GM12801 (cell line): ENCODE results near the gene MYH10.

Source experiments
- TF ChIP-seq, protein P1 (sequence below): IDR thresholded peaks from one replicate; pipeline ENCODE4 v1.5.1; 2011; ENCODE audit warnings: control low read depth; ENCODE audit not compliant: insufficient read length; ENCODE audit errors: extremely low read depth

The MYH10 gene

DNA sequence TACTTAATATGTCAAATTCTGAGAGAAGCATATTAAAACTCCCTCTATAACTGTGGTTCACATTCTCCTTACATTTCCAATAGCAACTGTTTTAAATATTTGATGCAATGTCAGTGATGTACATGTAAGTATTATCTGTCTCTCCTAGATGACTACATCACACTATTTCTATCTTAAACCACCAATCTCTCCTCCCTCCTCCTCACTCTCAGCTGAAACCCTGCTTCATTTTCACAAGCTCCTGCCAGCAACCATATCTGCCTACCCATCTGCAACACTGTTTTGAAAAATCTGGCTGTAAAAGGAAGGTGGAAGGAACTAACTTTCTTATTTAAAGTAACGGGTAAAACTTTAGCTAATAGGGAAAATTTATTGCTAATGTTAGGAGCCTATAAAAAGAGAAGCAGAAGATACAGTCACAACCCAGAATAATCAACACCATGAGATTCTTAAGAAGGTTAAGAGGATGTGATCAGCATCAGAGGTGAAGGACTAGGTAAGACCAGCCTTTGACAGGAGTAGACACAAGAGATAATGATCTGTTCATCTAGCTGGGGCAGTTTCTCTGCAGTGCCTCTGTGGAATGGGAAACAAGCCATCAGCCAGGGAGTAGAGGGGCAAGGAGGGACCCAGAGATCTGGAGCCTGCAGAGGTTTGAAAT lies 31.0 kb downstream of the MYH10 start:
- TF ChIP-seq, protein P1, sequence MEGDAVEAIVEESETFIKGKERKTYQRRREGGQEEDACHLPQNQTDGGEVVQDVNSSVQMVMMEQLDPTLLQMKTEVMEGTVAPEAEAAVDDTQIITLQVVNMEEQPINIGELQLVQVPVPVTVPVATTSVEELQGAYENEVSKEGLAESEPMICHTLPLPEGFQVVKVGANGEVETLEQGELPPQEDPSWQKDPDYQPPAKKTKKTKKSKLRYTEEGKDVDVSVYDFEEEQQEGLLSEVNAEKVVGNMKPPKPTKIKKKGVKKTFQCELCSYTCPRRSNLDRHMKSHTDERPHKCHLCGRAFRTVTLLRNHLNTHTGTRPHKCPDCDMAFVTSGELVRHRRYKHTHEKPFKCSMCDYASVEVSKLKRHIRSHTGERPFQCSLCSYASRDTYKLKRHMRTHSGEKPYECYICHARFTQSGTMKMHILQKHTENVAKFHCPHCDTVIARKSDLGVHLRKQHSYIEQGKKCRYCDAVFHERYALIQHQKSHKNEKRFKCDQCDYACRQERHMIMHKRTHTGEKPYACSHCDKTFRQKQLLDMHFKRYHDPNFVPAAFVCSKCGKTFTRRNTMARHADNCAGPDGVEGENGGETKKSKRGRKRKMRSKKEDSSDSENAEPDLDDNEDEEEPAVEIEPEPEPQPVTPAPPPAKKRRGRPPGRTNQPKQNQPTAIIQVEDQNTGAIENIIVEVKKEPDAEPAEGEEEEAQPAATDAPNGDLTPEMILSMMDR = no peak

DNA sequence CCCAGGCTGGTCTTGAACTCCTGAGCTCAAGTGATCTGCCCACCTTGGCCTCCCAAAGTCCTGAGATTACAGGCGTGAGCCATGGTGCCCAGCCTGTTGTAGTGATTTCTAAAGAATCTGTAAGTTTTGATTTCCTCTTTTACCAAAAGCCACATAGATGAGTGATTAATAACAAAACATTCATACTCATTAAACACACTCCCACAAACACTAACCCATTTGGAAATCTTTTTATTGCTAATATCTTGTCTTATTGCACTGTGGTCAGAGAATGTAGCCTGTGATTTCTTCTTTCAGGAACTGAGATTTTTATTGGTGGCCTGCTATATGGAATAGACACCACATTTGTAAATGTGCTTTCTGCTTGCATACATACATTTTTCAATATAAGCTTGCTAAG lies 31.6 kb downstream of the MYH10 start:
- TF ChIP-seq, protein P1 = no peak

DNA sequence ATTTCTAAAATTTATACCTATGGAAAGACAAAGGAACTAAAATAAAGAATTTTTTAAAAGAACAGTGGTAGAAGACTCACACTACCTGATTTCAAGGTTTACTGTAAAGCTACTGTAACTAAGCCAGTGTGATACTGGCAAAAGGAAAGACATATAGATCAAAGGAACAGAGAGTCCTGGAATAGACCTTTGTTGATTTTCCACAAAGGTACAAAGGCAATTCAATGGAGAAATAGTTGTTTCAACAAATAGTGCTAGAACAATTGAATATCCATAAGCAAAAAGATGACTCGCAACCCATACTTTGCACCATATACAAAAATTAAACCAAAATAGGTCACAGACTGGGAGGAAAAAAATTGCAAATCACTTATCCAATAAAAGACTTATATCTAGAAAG lies 36.7 kb downstream of the MYH10 start:
- TF ChIP-seq, protein P1 = no peak

DNA sequence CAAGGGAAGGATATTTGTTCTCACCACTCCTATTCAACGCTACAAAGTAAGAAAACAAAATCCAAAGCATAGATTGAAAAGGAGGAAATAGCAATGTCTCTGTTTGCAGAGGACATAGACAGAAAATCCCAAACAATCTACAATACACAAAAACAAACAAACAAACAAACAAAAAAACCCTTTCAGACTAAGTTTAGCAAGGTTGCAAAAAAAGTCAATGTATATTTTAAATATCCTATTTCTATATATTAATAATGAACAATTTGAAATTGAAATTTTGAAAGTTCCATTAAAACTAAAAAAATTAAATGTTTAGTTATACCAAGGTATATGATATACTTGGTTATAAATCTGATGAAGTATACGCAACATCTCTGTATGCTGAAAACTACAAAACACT lies 37.2 kb downstream of the MYH10 start:
- TF ChIP-seq, protein P1 = no peak

DNA sequence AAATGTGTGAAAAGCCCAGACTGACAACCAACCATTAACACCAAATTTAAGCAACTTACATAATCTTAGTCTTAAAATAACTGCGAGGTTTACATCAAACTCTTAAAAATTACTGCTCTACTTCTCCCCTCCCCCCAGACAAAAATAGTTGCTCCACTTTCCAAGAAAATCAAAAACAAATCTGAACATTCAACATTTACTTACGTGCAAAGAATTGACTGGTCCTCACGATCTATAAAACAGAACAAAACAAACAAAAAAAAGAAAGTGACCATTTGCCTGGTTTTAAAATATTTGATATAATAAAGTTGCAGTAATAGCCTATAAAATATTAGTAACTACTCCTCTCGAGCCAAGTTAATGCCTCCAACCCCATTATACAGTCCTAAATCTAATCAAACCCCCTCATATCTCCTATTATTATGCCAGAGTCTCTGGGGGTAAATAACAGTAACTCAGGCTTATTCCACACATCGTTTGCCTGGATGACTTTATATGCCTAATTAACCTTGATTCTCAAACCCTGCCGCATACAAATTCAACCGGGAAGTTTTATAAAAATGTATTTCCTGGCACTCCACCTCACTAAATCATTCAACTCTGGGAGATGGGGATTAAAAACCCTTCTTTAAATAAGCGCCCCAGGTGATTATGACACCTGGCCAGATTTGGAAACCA lies 41.5 kb downstream of the MYH10 start:
- TF ChIP-seq, protein P1 = no peak

DNA sequence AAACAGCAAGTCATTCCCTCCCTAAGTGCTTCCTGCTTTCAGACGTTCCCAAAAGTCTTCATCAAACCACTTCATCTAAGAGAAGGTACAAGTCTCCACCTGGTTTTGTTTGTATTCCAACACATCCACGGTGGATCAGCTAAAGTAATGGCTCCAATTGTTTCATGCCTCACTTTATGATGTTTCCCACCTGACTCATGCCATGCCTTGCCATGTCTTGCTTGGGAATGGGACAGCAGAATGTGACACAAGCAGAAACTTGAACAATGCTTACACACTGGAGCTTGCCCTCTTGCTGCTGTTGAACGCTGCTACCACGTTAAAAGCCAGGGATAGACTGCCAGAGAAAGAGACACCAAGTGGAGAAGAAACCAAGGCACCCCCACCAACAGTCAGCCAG lies 43.8 kb downstream of the MYH10 start:
- TF ChIP-seq, protein P1 = no peak

DNA sequence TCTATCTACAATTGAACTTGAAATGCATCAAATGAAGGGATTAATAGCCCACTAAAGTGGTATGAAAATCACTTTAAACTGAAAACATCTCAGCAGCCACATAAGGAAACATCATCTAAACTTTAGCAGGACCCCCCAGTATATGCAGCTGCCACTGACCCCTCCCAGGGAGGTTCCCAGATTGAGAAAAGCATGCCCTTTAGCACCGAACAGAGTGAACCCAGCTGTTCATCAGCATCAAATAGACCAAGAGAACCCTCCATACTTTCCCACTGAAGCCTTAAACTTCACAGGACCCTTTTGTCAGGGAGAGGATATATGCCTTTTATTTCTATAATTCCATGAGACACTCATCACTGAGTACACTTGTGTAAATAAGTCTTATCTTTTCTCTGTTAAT lies 44.6 kb downstream of the MYH10 start:
- TF ChIP-seq, protein P1 = no peak
